ENCODE data around the gene TUBB4A.

- TF ChIP-seq CHD1 (IDR thresholded peaks at IDR 0.05; ENCODE audit: low read depth, low read length) (no peak), TBP (IDR thresholded peaks at IDR 0.05; ENCODE audit: low read depth, low read length) (no peak), CTCF (IDR thresholded peaks at IDR 0.05; ENCODE audit: control extremely low read depth in 1 of 3, insufficient read depth in 1 of 3, low read depth in 1 of 3, low read length in 3 of 3) (no peak), CREB1 (IDR thresholded peaks at IDR 0.05) (no peak)
Measured at GRCh38 chr19:6516018-6516658, 14.0 kb upstream of the TUBB4A start.

Measured in H1 (cell line).